Measurements from ENCODE around the gene PERCC1. TPM values are rescaled to one million over a fixed set of nuclear protein-coding genes. Genes with fewer than 3 reads are reported as not detected.

PERCC1 gene
- total RNA-seq, 2 experiments from 2014 or later: not detected

- TF ChIP-seq EZH2phosphoT487 (IDR thresholded peaks at IDR 0.05; ENCODE audit: borderline replicate concordance, low read depth, low read length): no peak
- TF ChIP-seq CTCF (conservative IDR thresholded peaks at IDR 0.05; ENCODE audit: low read length): no peak
- no peak overlapping the region for H3K27ac ChIP-seq (ENCODE audit: low read depth, low read length, poor library complexity, severe bottlenecking)
- CTCF ChIA-PET (ENCODE audit: unreplicated experiment): no interaction called here
- DNase-seq (ENCODE audit: low spot score): no peak
- H3K4me3 ChIP-seq (ENCODE audit: low read depth, low read length, poor library complexity, severe bottlenecking): no peak overlapping the region
- intact Hi-C loops (cut with micrococcal nuclease; ENCODE audit: unreplicated experiment): no loop called here
- H3K36me3 ChIP-seq (ENCODE audit: insufficient read depth, low read length): no peaks in the 10 kb centered on the region
- no peak overlapping the region for H2AFZ ChIP-seq (ENCODE audit: low read length)
- POLR2A ChIA-PET: no interaction called here
- peaks cover 15% of the 10 kb centered on the region for H3K4me1 ChIP-seq (ENCODE audit: insufficient read depth, low read length, poor library complexity, severe bottlenecking)
- no peak overlapping the region for H3K4me2 ChIP-seq (ENCODE audit: low read length)
- no peaks in the 10 kb centered on the region for H3K9me3 ChIP-seq (ENCODE audit: low read length)
- no peaks in the 10 kb centered on the region for H4K20me1 ChIP-seq (ENCODE audit: insufficient read depth, low read length)
- no TSS peak for BruUV-seq (replicated peaks)
- no peaks in the 10 kb centered on the region for H3K9me2 ChIP-seq (ENCODE audit: insufficient read depth, low read length)
- H3K79me2 ChIP-seq (ENCODE audit: insufficient read depth, low read depth, low read length): peaks cover 10% of the 10 kb centered on the region; the same call in 1 of the 2 replicates
Measured at GRCh38 chr16:1471569-1472194, 40.8 kb downstream of the PERCC1 start.

- Histone ChIP-seq H3K4me1 (ENCODE audit: insufficient read depth, low read length, poor library complexity, severe bottlenecking) (peaks cover 15% of the 10 kb centered on the region), H3K4me3 (ENCODE audit: low read depth, low read length, poor library complexity, severe bottlenecking) (no peak overlapping the region), H2AFZ (ENCODE audit: low read length) (no peak overlapping the region), H4K20me1 (ENCODE audit: insufficient read depth, low read length) (no peaks in the 10 kb centered on the region), H3K27ac (ENCODE audit: low read depth, low read length, poor library complexity, severe bottlenecking) (no peak overlapping the region), H3K36me3 (ENCODE audit: insufficient read depth, low read length) (no peaks in the 10 kb centered on the region), H3K4me2 (ENCODE audit: low read length) (no peak overlapping the region), H3K9me3 (ENCODE audit: low read length) (no peaks in the 10 kb centered on the region), H3K9me2 (ENCODE audit: insufficient read depth, low read length) (no peaks in the 10 kb centered on the region), H3K79me2 (ENCODE audit: insufficient read depth, low read depth, low read length) (peaks cover 10% of the 10 kb centered on the region; the same call in 1 of the 2 replicates)
- no TSS peak for BruUV-seq (replicated peaks)
- CTCF ChIA-PET (ENCODE audit: unreplicated experiment): no interaction called here
- intact Hi-C loops (cut with micrococcal nuclease; ENCODE audit: unreplicated experiment): no loop called here
- POLR2A ChIA-PET: no interaction called here
- TF ChIP-seq CTCF (conservative IDR thresholded peaks at IDR 0.05; ENCODE audit: low read length) (no peak), EZH2phosphoT487 (IDR thresholded peaks at IDR 0.05; ENCODE audit: borderline replicate concordance, low read depth, low read length) (no peak)
- no peak for DNase-seq (ENCODE audit: low spot score)
Measured at GRCh38 chr16:1472974-1473373, 42.1 kb downstream of the PERCC1 start.

DNA sequence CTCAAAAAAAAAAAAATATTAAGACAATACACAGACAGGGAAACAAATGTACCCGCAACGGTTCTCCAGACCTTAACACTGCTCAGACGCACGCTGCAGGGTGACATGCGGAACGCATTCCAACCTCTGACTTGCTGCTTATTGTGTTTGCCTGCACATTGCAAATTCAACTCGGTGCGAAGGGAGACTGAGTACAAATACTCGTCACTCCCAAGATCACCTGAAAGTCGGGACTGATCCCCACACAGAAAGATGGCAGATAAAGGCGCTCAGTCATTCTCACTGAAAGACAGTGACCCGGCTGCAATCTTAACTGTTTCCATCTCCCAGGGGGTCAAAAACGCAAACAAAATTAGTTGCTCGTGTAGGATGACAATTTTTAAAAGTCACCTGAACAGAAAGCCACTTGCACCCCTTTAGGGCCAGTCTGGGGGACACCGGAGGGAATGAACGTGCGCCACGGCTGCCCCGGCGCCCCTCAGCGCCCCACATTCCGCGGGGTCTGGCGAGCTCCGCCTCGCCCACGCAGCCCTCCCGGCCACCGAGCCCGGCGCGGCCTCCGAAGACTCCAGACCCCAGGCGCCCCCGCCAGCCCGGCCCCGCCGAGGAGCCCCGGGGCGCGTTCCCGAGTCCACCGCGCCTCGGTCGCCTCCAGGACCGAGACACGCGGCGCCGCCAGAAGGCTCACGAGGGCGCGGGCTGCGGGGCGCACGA lies 43.4 kb downstream of the PERCC1 start:
- H4K20me1 ChIP-seq (ENCODE audit: insufficient read depth, low read length): no peaks in the 10 kb centered on the region
- ChIA-PET POLR2A (interaction anchor here (0.6 kb wide), 1 partner anchor 278 kb away, joined by 3 read pairs; no protein-coding TSS in a partner anchor), CTCF (ENCODE audit: unreplicated experiment) (no interaction called here)
- no peaks in the 10 kb centered on the region for H3K36me3 ChIP-seq (ENCODE audit: insufficient read depth, low read length)
- no peak overlapping the region for H3K27ac ChIP-seq (ENCODE audit: low read depth, low read length, poor library complexity, severe bottlenecking)
- peaks cover 10% of the 10 kb centered on the region; the same call in 1 of the 2 replicates for H3K79me2 ChIP-seq (ENCODE audit: insufficient read depth, low read depth, low read length)
- peaks cover 15% of the 10 kb centered on the region for H3K4me1 ChIP-seq (ENCODE audit: insufficient read depth, low read length, poor library complexity, severe bottlenecking)
- H3K9me2 ChIP-seq (ENCODE audit: insufficient read depth, low read length): no peaks in the 10 kb centered on the region
- BruUV-seq (replicated peaks): TSS peak; percentile 62
- H3K4me2 ChIP-seq (ENCODE audit: low read length): peak overlapping the region; percentile 99
- H3K4me3 ChIP-seq (ENCODE audit: low read depth, low read length, poor library complexity, severe bottlenecking): peak overlapping the region; percentile 85
- no peaks in the 10 kb centered on the region for H3K9me3 ChIP-seq (ENCODE audit: low read length)
- TF ChIP-seq EZH2phosphoT487 (IDR thresholded peaks at IDR 0.05; ENCODE audit: borderline replicate concordance, low read depth, low read length): no peak
- TF ChIP-seq CTCF (conservative IDR thresholded peaks at IDR 0.05; ENCODE audit: low read length): no peak
- intact Hi-C loops (cut with micrococcal nuclease; ENCODE audit: unreplicated experiment): no loop called here
- DNase-seq (ENCODE audit: low spot score): no peak
- peak overlapping the region; percentile 88 for H2AFZ ChIP-seq (ENCODE audit: low read length)

Measured in OCI-LY7 (cell line).